Non-pigmented ciliary epithelial cell (primary cell): Measurements from ENCODE around the gene LTBP4.
"Not testable (repeated sequence)": the region's sequence is repeated elsewhere in the genome, so short reads cannot be mapped to it uniquely, and the experiment has no call there.

Source experiments
- DNase-seq: peaks from one replicate; pipeline ENCODE4 v3.0.0-alpha.2; 2010; ENCODE audit warnings: low read depth

LTBP4 gene

GRCh38 chr19:40575326-40575725 lies 25.8 kb upstream of the LTBP4 start:
- DNase-seq: no peak

GRCh38 chr19:40576151-40576584 lies 25.0 kb upstream of the LTBP4 start:
- DNase-seq: no peak

- DNase-seq: peak; percentile 76
Observed at GRCh38 chr19:40576585-40577451, 24.4 kb upstream of the LTBP4 start, which contains the start of gene SHKBP1. Gene SHKBP1 (plus strand): TSS chr19:40576873. CDS start chr19:40576900, 27 bp downstream.

- DNase-seq: no peak
Observed at GRCh38 chr19:40578442-40578908, 22.7 kb upstream of the LTBP4 start.

GRCh38 chr19:40580619-40581018 lies 20.6 kb upstream of the LTBP4 start:
- DNase-seq: no peak

GRCh38 chr19:40581531-40581930 lies 19.6 kb upstream of the LTBP4 start:
- no peak for DNase-seq

- no peak for DNase-seq
Observed at GRCh38 chr19:40582467-40582866, 18.7 kb upstream of the LTBP4 start.

- DNase-seq: no peak
Observed at GRCh38 chr19:40583283-40583682, 17.9 kb upstream of the LTBP4 start.

- DNase-seq: no peak
Observed at GRCh38 chr19:40584007-40584406, 17.2 kb upstream of the LTBP4 start.

- no peak for DNase-seq
Observed at GRCh38 chr19:40585241-40585981, 15.8 kb upstream of the LTBP4 start.

GRCh38 chr19:40585982-40586422 lies 15.2 kb upstream of the LTBP4 start:
- no peak for DNase-seq

- no peak for DNase-seq
Observed at GRCh38 chr19:40586611-40587010, 14.6 kb upstream of the LTBP4 start.

- DNase-seq: no peak
Observed at GRCh38 chr19:40588110-40588854, 12.9 kb upstream of the LTBP4 start.

GRCh38 chr19:40588926-40589569 lies 12.1 kb upstream of the LTBP4 start:
- DNase-seq: no peak

- no peak for DNase-seq
Observed at GRCh38 chr19:40589591-40590429, 11.4 kb upstream of the LTBP4 start.

GRCh38 chr19:40590464-40591265 lies 10.5 kb upstream of the LTBP4 start:
- DNase-seq: no peak

- DNase-seq: not testable (repeated sequence)
Observed at GRCh38 chr19:40591724-40592123, 9.4 kb upstream of the LTBP4 start.

GRCh38 chr19:40592170-40592569 lies 9.0 kb upstream of the LTBP4 start:
- no peak for DNase-seq

GRCh38 chr19:40594255-40594654 lies 6.9 kb upstream of the LTBP4 start:
- DNase-seq: no peak

- DNase-seq: no peak
Observed at GRCh38 chr19:40594657-40595091, 6.5 kb upstream of the LTBP4 start.
